B cell (primary cell): ENCODE data around the gene NRBP1. TPM values are rescaled to one million over a fixed set of nuclear protein-coding genes. Genes with fewer than 3 reads are reported as not detected.

Source experiments
- ATAC-seq: fragments of 200-7000 bp; cut with Tn5 transposase; one replicate; pipeline ENCODE4 v1.10.0; 2021; ENCODE audit warnings: low read depth, mild to moderate bottlenecking, moderate number of reproducible peaks, moderate library complexity
- CTCF ChIA-PET: fragments of 350-600 bp; sonication (Branson Sonifier 250); formaldehyde crosslinking; loops from one replicate; lab custom pipeline; 2021; ENCODE audit warnings: antibody characterized with exemption, inconsistent platforms; lab: Charles Lee
- POLR2A ChIA-PET: fragments of 350-600 bp; sonication (Branson Sonifier 250); formaldehyde crosslinking; loops from one replicate; lab custom pipeline; 2021; ENCODE audit warnings: antibody characterized with exemption; lab: Charles Lee
- DNase-seq: peaks from one replicate; pipeline ENCODE4 v3.0.0; 2013
- H2AFZ ChIP-seq: 2 replicates; pipeline ENCODE4 v1.6.1; 2012; ENCODE audit warnings: mild to moderate bottlenecking, low read depth, low read length; ENCODE audit not compliant: insufficient read depth, poor library complexity, severe bottlenecking
- H3K27ac ChIP-seq, 2 donors: 1 replicate in 1 of 2; 2 replicates in 1 of 2; pipeline ENCODE4 v1.5.1; 2012 to 2013; ENCODE audit warnings: low read length in 2 of 2, mild to moderate bottlenecking in 2 of 2, moderate library complexity in 1 of 2
- H3K27me3 ChIP-seq, 4 experiments: fragments of 200-600 bp in 1 of 4; sonication (generic) in 1 of 4; replicated peaks in 1 of 4; 1 replicate in 2 of 4; 2 replicates in 2 of 4; pipeline versions ENCODE4 v1.6.1 to v1.7.0; 2013 to 2016; ENCODE audit warnings: low read length in 3 of 4, mild to moderate bottlenecking in 2 of 4, mixed read lengths in 1 of 4, moderate library complexity in 1 of 4; ENCODE audit not compliant: insufficient read depth in 4 of 4, control insufficient read depth in 3 of 4; ENCODE audit errors: control extremely low read depth in 1 of 4
- H3K36me3 ChIP-seq, 2 experiments: replicated peaks in 1 of 2; 1 replicate in 1 of 2; 2 replicates in 1 of 2; pipeline versions ENCODE4 v1.6.1 to v1.7.1; 2013; ENCODE audit warnings: low read length in 1 of 2; ENCODE audit not compliant: insufficient read depth in 2 of 2, control insufficient read depth in 1 of 2; ENCODE audit errors: control extremely low read depth in 1 of 2, extremely low read depth in 1 of 2
- H3K4me1 ChIP-seq, 2 donors: fragments of 200-600 bp in 1 of 2; sonication (generic) in 1 of 2; 1 replicate in 1 of 2; 2 replicates in 1 of 2; pipeline versions ENCODE4 v1.5.1 to v1.6.1; 2013 to 2017; ENCODE audit warnings: low read length in 2 of 2; ENCODE audit not compliant: control insufficient read depth in 2 of 2, insufficient read depth in 2 of 2
- H3K4me2 ChIP-seq: replicated peaks from 2 replicates; pipeline ENCODE3; 2012; ENCODE audit warnings: mild to moderate bottlenecking, low read depth, low read length; ENCODE audit not compliant: poor library complexity, severe bottlenecking
- H3K4me3 ChIP-seq, 5 experiments: fragments of 200-600 bp in 1 of 5; sonication (generic) in 1 of 5; 1 replicate in 3 of 5; 2 replicates in 2 of 5; pipeline versions ENCODE4 v1.5.1 to v1.7.0; 2011 to 2016; ENCODE audit warnings: low read length in 4 of 5, mild to moderate bottlenecking in 4 of 5, low read depth in 2 of 5, control low read depth in 1 of 5, moderate library complexity in 1 of 5; ENCODE audit not compliant: insufficient read depth in 1 of 5; ENCODE audit errors: control extremely low read depth in 1 of 5, extremely low read depth in 1 of 5
- H3K79me2 ChIP-seq: fragments of 200-600 bp; sonication (generic); one replicate; pipeline ENCODE4 v1.6.0; 2016; ENCODE audit warnings: low read length; ENCODE audit not compliant: control insufficient read depth, insufficient read depth
- H3K9ac ChIP-seq: fragments of 200-600 bp; sonication (generic); 2 replicates; pipeline ENCODE4 v1.6.1; 2017; ENCODE audit warnings: mild to moderate bottlenecking, low read length, moderate library complexity
- H3K9me3 ChIP-seq, 3 donors: one replicate each; pipeline versions ENCODE4 v1.6.1 to v1.7.1; 2013; ENCODE audit warnings: low read length in 2 of 3; ENCODE audit not compliant: control insufficient read depth in 2 of 3, insufficient read depth in 1 of 3; ENCODE audit errors: control extremely low read depth in 1 of 3
- H4K20me1 ChIP-seq: 2 replicates; pipeline ENCODE4 v1.6.0; 2012; ENCODE audit warnings: mild to moderate bottlenecking, low read length; ENCODE audit not compliant: insufficient read depth, control insufficient read depth, poor library complexity, severe bottlenecking
- H3K27ac Mint-ChIP-seq: one replicate; pipeline ENCODE4 v1.8.0; 2021; ENCODE audit warnings: mixed read lengths
- H3K27me3 Mint-ChIP-seq: one replicate; pipeline ENCODE4 v1.8.0; 2021; ENCODE audit warnings: mixed read lengths
- H3K4me1 Mint-ChIP-seq: one replicate; pipeline ENCODE4 v1.8.0; 2021; ENCODE audit warnings: mixed read lengths
- H3K4me3 Mint-ChIP-seq: one replicate; pipeline ENCODE4 v1.8.0; 2021; ENCODE audit warnings: mixed read lengths
- H3K9me3 Mint-ChIP-seq: one replicate; pipeline ENCODE4 v1.8.0; 2022; ENCODE audit warnings: mixed read lengths; ENCODE audit not compliant: insufficient read depth
- EZH2 ChIP-seq: IDR thresholded peaks from 2 replicates; pipeline ENCODE4 v1.6.1; 2012; ENCODE audit warnings: borderline replicate concordance, low read depth, mild to moderate bottlenecking, moderate library complexity, low read length; ENCODE audit not compliant: insufficient read depth, poor library complexity, severe bottlenecking
- WGBS: methylation state at CpG from one replicate; pipeline ENCODE4 v1.1.5; 2013; ENCODE audit warnings: missing lambda C conversion rate; ENCODE audit not compliant: insufficient coverage; 5-methylcytosine and 5-hydroxymethylcytosine counted together
- intact Hi-C: fragments of 100-400 bp; cut with micrococcal nuclease; formaldehyde crosslinking; loops from one replicate; pipeline ENCODE4 v1.10.0; 2022
- polyA plus RNA-seq: library from polyadenylated mRNA; depleted of rRNA; stranded (reverse); fragments of >200 nt; gene quantifications from 2 replicates; pipeline ENCODE4 v1.2.3, GENCODE V29; 2012
- total RNA-seq, 2 donors: library from RNA; stranded (reverse); fragments of 120-200 nt in 1 of 2; gene quantifications; 1 replicate in 1 of 2; 2 replicates in 1 of 2; pipeline versions ENCODE4 v1.2.3 to v1.2.4, GENCODE V29; 2013 to 2022
- TF ChIP-seq, protein P1 (sequence below): fragments of 200-600 bp; IDR thresholded peaks from one replicate; pipeline ENCODE4 v1.8.0; 2022; ENCODE audit warnings: antibody characterized with exemption, mild to moderate bottlenecking

NRBP1 gene
- total and polyA plus RNA-seq, 2 donors (not counting 1 experiment from before 2014, with no cell fraction given), result 69.2 to 115 TPM

DNA sequence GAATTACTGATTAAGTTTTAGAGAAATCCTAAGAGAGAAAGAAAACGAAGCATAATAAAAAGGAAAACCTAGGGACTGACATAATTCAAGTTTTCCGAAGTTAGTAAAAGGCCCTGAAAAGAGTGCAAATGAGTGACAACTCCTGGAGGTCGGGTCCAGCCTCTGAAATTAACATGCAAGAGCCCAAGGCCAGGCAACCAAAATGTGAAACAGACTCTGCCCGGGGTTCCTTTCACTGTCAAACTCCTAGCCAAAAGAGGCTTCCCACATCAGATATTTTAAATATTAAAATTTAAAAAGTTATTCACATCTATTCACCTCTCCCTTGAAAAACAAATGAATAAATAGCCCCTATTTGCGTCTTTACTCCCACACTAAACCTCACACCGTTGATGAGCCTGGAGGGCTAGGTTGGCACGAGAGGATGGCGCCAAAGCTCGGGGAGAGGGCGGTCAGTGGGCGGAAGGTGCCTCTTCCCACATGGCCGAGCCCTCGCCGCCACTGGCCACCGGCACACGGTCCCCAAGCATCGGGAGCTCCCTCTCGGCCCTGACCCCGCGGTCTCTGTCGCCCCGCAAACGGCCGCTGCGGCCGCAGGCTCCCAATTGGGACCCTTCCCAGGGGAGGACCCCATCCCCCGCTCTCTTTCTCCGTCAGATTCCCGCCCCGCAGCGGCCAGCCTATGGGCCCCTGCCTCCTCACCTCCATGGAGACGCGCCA lies 19.7 kb upstream of the NRBP1 start:
- Mint-ChIP-seq H3K4me3 (peak overlapping the region; percentile 87), H3K27ac (peak overlapping the region; percentile 90), H3K4me1 (peaks cover 26% of the 10 kb centered on the region), H3K9me3 (no peaks in the 10 kb centered on the region), H3K27me3 (peaks cover 13% of the 10 kb centered on the region)
- Histone ChIP-seq H3K4me2 (peak overlapping the region; percentile 78), H3K27ac (peak overlapping the region; percentile 51 to 77), H3K4me1 (peaks cover 15 to 20% of the 10 kb centered on the region in 2 donors), H3K36me3 (peaks cover 0 to 7% of the 10 kb centered on the region in 2 experiments), H3K9ac (peak overlapping the region; percentile 97), H2AFZ (peak overlapping the region; percentile 88), H3K27me3 (no peaks in the 10 kb centered on the region), H4K20me1 (peaks cover 14% of the 10 kb centered on the region), H3K9me3 (no peaks in the 10 kb centered on the region), H3K4me3 (peak overlapping the region; percentile 28 to 96 (median 95)), H3K79me2 (peaks cover 61% of the 10 kb centered on the region)
- ATAC-seq (no peak), DNase-seq (no peak)
- ChIA-PET POLR2A (interaction anchor here (0.5 to 2.1 kb wide), 5 partner anchors 20 to 223 kb away, joined by 3 to 28 read pairs (median 5); partner anchors contain the start of genes CCDC121, GPN1 and NRBP1), CTCF (interaction anchor here (1.1 to 2.6 kb wide), 5 partner anchors 21 to 52 kb away, joined by 3 to 31 read pairs (median 6); partner anchors contain the start of genes GTF3C2, NRBP1 and ZNF513)
- TF ChIP-seq, protein P1, sequence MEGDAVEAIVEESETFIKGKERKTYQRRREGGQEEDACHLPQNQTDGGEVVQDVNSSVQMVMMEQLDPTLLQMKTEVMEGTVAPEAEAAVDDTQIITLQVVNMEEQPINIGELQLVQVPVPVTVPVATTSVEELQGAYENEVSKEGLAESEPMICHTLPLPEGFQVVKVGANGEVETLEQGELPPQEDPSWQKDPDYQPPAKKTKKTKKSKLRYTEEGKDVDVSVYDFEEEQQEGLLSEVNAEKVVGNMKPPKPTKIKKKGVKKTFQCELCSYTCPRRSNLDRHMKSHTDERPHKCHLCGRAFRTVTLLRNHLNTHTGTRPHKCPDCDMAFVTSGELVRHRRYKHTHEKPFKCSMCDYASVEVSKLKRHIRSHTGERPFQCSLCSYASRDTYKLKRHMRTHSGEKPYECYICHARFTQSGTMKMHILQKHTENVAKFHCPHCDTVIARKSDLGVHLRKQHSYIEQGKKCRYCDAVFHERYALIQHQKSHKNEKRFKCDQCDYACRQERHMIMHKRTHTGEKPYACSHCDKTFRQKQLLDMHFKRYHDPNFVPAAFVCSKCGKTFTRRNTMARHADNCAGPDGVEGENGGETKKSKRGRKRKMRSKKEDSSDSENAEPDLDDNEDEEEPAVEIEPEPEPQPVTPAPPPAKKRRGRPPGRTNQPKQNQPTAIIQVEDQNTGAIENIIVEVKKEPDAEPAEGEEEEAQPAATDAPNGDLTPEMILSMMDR, result no peak
- no peak for TF ChIP-seq EZH2
- intact Hi-C loops, result loop anchor here (1.0 to 10.0 kb wide), 10 partner anchors 20 to 255 kb away; partner anchors contain the start of genes ATRAID, CAD, CCDC121 and EIF2B4
- 1% methylated on average over 31 of the region's 33 CpGs for WGBS
